HEK293 (cell line): ENCODE data around the gene KANK3.
A peak's percentile ranks its signal among the peaks of the same experiment; 100 is the strongest.

Experiments used
- BCL11B ChIP-seq: fragments of 450-650 bp; formaldehyde crosslinking; IDR thresholded peaks from 2 replicates; pipeline ENCODE4 v1.5.1; 2016; ENCODE audit warnings: low read depth, missing biosample characterization, missing genetic modification characterization
- EGR2 ChIP-seq: fragments of 450-650 bp; formaldehyde crosslinking; IDR thresholded peaks from 2 replicates; pipeline ENCODE4 v1.5.1; 2016; ENCODE audit warnings: low read depth, missing biosample characterization, missing genetic modification characterization
- GFI1B ChIP-seq: fragments of 450-650 bp; formaldehyde crosslinking; IDR thresholded peaks from 2 replicates; pipeline ENCODE4 v1.5.1; 2016; ENCODE audit warnings: missing biosample characterization, missing genetic modification characterization
- GLI2 ChIP-seq: fragments of 450-650 bp; formaldehyde crosslinking; IDR thresholded peaks from 2 replicates; pipeline ENCODE4; 2017; ENCODE audit warnings: missing biosample characterization, missing genetic modification characterization, low read depth, borderline replicate concordance
- GLIS2 ChIP-seq: fragments of 450-650 bp; formaldehyde crosslinking; IDR thresholded peaks from 2 replicates; pipeline ENCODE4 v1.5.1; 2016; ENCODE audit warnings: missing biosample characterization, missing genetic modification characterization
- HOXC10 ChIP-seq: sonication (generic); formaldehyde crosslinking; IDR thresholded peaks from 2 replicates; pipeline ENCODE4 v1.8.1; 2023; ENCODE audit warnings: mild to moderate bottlenecking, missing genetic modification reagents
- INSM2 ChIP-seq: fragments of 450-650 bp; formaldehyde crosslinking; IDR thresholded peaks from 2 replicates; pipeline ENCODE4 v1.5.1; 2016; ENCODE audit warnings: missing biosample characterization, missing genetic modification characterization
- KLF8 ChIP-seq: fragments of 450-650 bp; formaldehyde crosslinking; IDR thresholded peaks from 2 replicates; pipeline ENCODE4 v1.5.1; 2016; ENCODE audit warnings: missing biosample characterization, missing genetic modification characterization
- SP3 ChIP-seq: fragments of 450-650 bp; formaldehyde crosslinking; IDR thresholded peaks from 2 replicates; pipeline ENCODE4 v1.5.1; 2016; ENCODE audit warnings: missing biosample characterization, missing genetic modification characterization
- TRIM28 ChIP-seq: IDR thresholded peaks from 2 replicates; pipeline ENCODE4 v1.6.1; 2011; ENCODE audit warnings: low read length, control low read depth, borderline replicate concordance
- ZBTB7A ChIP-seq: fragments of 450-650 bp; formaldehyde crosslinking; IDR thresholded peaks from 2 replicates; pipeline ENCODE4 v1.5.1; 2016; ENCODE audit warnings: low read depth, missing biosample characterization, missing genetic modification characterization
- ZBTB8A ChIP-seq: fragments of 450-650 bp; formaldehyde crosslinking; IDR thresholded peaks from 2 replicates; pipeline ENCODE4 v1.5.1; 2016; ENCODE audit warnings: missing biosample characterization, missing genetic modification characterization
- ZIC2 ChIP-seq: fragments of 450-650 bp; formaldehyde crosslinking; IDR thresholded peaks from 2 replicates; pipeline ENCODE4 v1.5.1; 2016; ENCODE audit warnings: missing biosample characterization, missing genetic modification characterization
- ZNF140 ChIP-seq: fragments of 450-650 bp; formaldehyde crosslinking; IDR thresholded peaks from 2 replicates; pipeline ENCODE4 v1.5.1; 2016; ENCODE audit warnings: missing biosample characterization, missing genetic modification characterization
- ZNF2 ChIP-seq: fragments of 450-650 bp; formaldehyde crosslinking; IDR thresholded peaks from 2 replicates; pipeline ENCODE4 v1.5.1; 2016; ENCODE audit warnings: missing biosample characterization, missing genetic modification characterization
- ZNF292 ChIP-seq: fragments of 450-650 bp; formaldehyde crosslinking; IDR thresholded peaks from 2 replicates; pipeline ENCODE4 v1.5.1; 2016; ENCODE audit warnings: low read depth, missing biosample characterization, missing genetic modification characterization, borderline replicate concordance
- ZNF324 ChIP-seq: fragments of 450-650 bp; formaldehyde crosslinking; IDR thresholded peaks from 2 replicates; pipeline ENCODE4 v1.5.1; 2016; ENCODE audit warnings: missing biosample characterization, missing genetic modification characterization
- ZNF341 ChIP-seq: fragments of 450-650 bp; formaldehyde crosslinking; IDR thresholded peaks from 2 replicates; pipeline ENCODE4; 2016; ENCODE audit warnings: low read depth, missing biosample characterization, missing genetic modification characterization
- ZNF394 ChIP-seq: fragments of 450-650 bp; formaldehyde crosslinking; IDR thresholded peaks from 2 replicates; pipeline ENCODE4 v1.5.1; 2016; ENCODE audit warnings: missing biosample characterization, missing genetic modification characterization, mild to moderate bottlenecking, moderate library complexity, borderline replicate concordance
- ZNF501 ChIP-seq: fragments of 450-650 bp; formaldehyde crosslinking; IDR thresholded peaks from 2 replicates; pipeline ENCODE4 v1.5.1; 2016; ENCODE audit warnings: missing biosample characterization, missing genetic modification characterization
- ZNF571 ChIP-seq: fragments of 450-650 bp; formaldehyde crosslinking; IDR thresholded peaks from 2 replicates; pipeline ENCODE4 v1.5.0; 2017; ENCODE audit warnings: missing biosample characterization, missing genetic modification characterization
- ZNF585B ChIP-seq: fragments of 450-650 bp; formaldehyde crosslinking; IDR thresholded peaks from 2 replicates; pipeline ENCODE4 v1.5.1; 2016; ENCODE audit warnings: missing biosample characterization, missing genetic modification characterization
- ZNF624 ChIP-seq: fragments of 450-650 bp; formaldehyde crosslinking; IDR thresholded peaks from 2 replicates; pipeline ENCODE4 v1.5.1; 2017; ENCODE audit warnings: missing biosample characterization, missing genetic modification characterization
- ZNF654 ChIP-seq: fragments of 450-650 bp; formaldehyde crosslinking; IDR thresholded peaks from 2 replicates; pipeline ENCODE4 v1.5.1; 2016; ENCODE audit warnings: low read depth, missing biosample characterization, missing genetic modification characterization
- ZNF664 ChIP-seq: fragments of 450-650 bp; formaldehyde crosslinking; IDR thresholded peaks from 2 replicates; pipeline ENCODE4 v1.5.1; 2016; ENCODE audit warnings: missing biosample characterization, missing genetic modification characterization
- ZNF76 ChIP-seq: fragments of 450-650 bp; formaldehyde crosslinking; IDR thresholded peaks from 2 replicates; pipeline ENCODE4; 2016; ENCODE audit warnings: low read depth, missing biosample characterization, missing genetic modification characterization, borderline replicate concordance
- ZNF777 ChIP-seq: fragments of 450-650 bp; formaldehyde crosslinking; IDR thresholded peaks from 2 replicates; pipeline ENCODE4 v1.5.1; 2017; ENCODE audit warnings: missing biosample characterization, missing genetic modification characterization, borderline replicate concordance
- ZNF791 ChIP-seq: fragments of 450-650 bp; formaldehyde crosslinking; IDR thresholded peaks from 2 replicates; pipeline ENCODE4 v1.5.1; 2016; ENCODE audit warnings: missing biosample characterization, missing genetic modification characterization
- ZNF837 ChIP-seq: fragments of 450-650 bp; formaldehyde crosslinking; IDR thresholded peaks from 2 replicates; pipeline ENCODE4 v1.5.1; 2016; ENCODE audit warnings: missing biosample characterization, missing genetic modification characterization
- ZNF843 ChIP-seq: fragments of 450-650 bp; formaldehyde crosslinking; IDR thresholded peaks from 2 replicates; pipeline ENCODE4 v1.5.1; 2016; ENCODE audit warnings: missing biosample characterization, missing genetic modification characterization
- ZXDB ChIP-seq: fragments of 450-650 bp; formaldehyde crosslinking; IDR thresholded peaks from 2 replicates; pipeline ENCODE4 v1.5.1; 2016; ENCODE audit warnings: missing biosample characterization, missing genetic modification characterization
- TF ChIP-seq, protein P1 (sequence below): fragments of 450-650 bp; formaldehyde crosslinking; IDR thresholded peaks from 2 replicates; pipeline ENCODE4 v1.5.1; 2016; ENCODE audit warnings: missing biosample characterization, missing genetic modification characterization, low read depth
- TF ChIP-seq, protein P2 (sequence below): fragments of 450-650 bp; formaldehyde crosslinking; IDR thresholded peaks from 2 replicates; pipeline ENCODE4 v1.5.1; 2017; ENCODE audit warnings: missing biosample characterization, mild to moderate bottlenecking, missing genetic modification characterization, moderate library complexity
- TF ChIP-seq, protein P3 (sequence below): fragments of 450-650 bp; formaldehyde crosslinking; IDR thresholded peaks from 2 replicates; pipeline ENCODE4 v1.5.1; 2016; ENCODE audit warnings: missing biosample characterization, missing genetic modification characterization

KANK3 gene

DNA sequence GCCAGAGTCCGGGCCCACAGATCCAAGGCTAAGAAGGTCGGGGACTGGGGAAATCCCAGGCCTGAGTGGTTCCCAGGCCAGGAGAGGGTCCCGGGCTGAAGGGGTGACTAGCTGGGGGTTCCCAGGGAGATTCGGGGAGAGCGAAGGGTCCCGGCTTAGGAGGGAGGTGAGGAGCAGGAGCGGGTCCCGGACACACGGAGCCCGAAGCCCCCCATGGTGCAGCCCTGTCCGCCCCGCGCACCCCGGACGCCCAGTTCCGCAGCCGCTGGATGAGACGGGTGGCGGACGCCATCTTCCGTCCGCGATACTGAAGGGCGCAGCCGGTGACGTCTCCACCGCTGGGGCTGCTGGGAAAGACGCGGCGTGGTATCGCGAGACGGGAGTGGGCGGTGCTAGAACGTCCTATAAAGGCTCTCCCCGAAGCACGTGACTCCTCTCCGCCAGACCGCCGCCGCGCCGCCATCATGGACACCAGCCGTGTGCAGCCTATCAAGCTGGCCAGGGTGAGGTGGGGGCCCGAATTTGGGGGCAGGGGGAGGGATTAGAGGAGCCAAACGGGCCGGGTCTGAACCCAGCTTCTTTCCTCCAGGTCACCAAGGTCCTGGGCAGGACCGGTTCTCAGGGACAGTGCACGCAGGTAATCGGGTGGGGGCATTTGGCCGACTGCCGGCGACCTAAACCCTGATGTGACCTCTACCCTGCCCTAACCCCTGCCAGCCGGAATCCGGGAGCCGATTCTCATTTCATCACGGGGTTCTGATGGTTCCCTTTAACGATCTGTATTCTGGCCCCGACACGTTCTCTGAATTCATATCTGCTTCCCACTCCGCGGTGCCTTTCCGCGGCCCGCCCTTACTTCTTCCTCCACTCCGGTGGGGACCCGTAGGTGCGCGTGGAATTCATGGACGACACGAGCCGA, 21.7 kb downstream of the KANK3 start, which contains the start of the genes NDUFA7 and RPS28 (continued):
- TF ChIP-seq ZNF624 (tag by site-specific recombination) (no peak), ZNF76 (peak; percentile 96), ZNF654 (tag by site-specific recombination) (peak; percentile 27; the same call in 1 of the 2 replicates), ZNF394 (tag by site-specific recombination) (0 out of 2 replicates have a peak, but pooled peaks have one; percentile 39), ZNF571 (no peak), ZNF585B (tag by site-specific recombination) (no peak), ZNF2 (peak; percentile 44; the same call in 1 of the 2 replicates), ZNF837 (tag by site-specific recombination) (no peak), TRIM28 (no peak), ZNF777 (tag by site-specific recombination) (peak; percentile 20; the same call in 1 of the 2 replicates), BCL11B (tag by site-specific recombination) (0 out of 2 replicates have a peak, but pooled peaks have one; percentile 37), ZNF292 (no peak), HOXC10 (no peak), GFI1B (tag by site-specific recombination) (no peak), ZIC2 (tag by site-specific recombination) (no peak), ZNF664 (tag by site-specific recombination) (no peak), ZNF341 (tag by site-specific recombination) (no peak), EGR2 (tag by site-specific recombination) (peak; percentile 14; the same call in 1 of the 2 replicates), GLI2 (tag by site-specific recombination) (no peak), ZNF501 (tag by site-specific recombination) (peak; percentile 80), ZBTB8A (tag by site-specific recombination) (peak; percentile 93), ZNF324 (tag by site-specific recombination) (0 out of 2 replicates have a peak, but pooled peaks have one; percentile 51), ZBTB7A (tag by site-specific recombination) (peak; percentile 67; the same call in 1 of the 2 replicates), KLF8 (peak; percentile 86), ZXDB (tag by site-specific recombination) (peak; percentile 89), GLIS2 (tag by site-specific recombination) (no peak), ZNF140 (tag by site-specific recombination) (no peak), ZNF791 (no peak), INSM2 (peak; percentile 39; the same call in 1 of the 2 replicates), SP3 (tag by site-specific recombination) (peak; percentile 93), ZNF843 (tag by site-specific recombination) (peak; percentile 30; the same call in 1 of the 2 replicates)
- TF ChIP-seq, protein P1, sequence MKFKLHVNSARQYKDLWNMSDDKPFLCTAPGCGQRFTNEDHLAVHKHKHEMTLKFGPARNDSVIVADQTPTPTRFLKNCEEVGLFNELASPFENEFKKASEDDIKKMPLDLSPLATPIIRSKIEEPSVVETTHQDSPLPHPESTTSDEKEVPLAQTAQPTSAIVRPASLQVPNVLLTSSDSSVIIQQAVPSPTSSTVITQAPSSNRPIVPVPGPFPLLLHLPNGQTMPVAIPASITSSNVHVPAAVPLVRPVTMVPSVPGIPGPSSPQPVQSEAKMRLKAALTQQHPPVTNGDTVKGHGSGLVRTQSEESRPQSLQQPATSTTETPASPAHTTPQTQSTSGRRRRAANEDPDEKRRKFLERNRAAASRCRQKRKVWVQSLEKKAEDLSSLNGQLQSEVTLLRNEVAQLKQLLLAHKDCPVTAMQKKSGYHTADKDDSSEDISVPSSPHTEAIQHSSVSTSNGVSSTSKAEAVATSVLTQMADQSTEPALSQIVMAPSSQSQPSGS = peak; percentile 86
- TF ChIP-seq, protein P2, sequence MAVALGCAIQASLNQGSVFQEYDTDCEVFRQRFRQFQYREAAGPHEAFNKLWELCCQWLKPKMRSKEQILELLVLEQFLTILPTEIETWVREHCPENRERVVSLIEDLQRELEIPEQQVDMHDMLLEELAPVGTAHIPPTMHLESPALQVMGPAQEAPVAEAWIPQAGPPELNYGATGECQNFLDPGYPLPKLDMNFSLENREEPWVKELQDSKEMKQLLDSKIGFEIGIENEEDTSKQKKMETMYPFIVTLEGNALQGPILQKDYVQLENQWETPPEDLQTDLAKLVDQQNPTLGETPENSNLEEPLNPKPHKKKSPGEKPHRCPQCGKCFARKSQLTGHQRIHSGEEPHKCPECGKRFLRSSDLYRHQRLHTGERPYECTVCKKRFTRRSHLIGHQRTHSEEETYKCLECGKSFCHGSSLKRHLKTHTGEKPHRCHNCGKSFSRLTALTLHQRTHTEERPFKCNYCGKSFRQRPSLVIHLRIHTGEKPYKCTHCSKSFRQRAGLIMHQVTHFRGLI (tag by site-specific recombination) = no peak
- TF ChIP-seq, protein P3, sequence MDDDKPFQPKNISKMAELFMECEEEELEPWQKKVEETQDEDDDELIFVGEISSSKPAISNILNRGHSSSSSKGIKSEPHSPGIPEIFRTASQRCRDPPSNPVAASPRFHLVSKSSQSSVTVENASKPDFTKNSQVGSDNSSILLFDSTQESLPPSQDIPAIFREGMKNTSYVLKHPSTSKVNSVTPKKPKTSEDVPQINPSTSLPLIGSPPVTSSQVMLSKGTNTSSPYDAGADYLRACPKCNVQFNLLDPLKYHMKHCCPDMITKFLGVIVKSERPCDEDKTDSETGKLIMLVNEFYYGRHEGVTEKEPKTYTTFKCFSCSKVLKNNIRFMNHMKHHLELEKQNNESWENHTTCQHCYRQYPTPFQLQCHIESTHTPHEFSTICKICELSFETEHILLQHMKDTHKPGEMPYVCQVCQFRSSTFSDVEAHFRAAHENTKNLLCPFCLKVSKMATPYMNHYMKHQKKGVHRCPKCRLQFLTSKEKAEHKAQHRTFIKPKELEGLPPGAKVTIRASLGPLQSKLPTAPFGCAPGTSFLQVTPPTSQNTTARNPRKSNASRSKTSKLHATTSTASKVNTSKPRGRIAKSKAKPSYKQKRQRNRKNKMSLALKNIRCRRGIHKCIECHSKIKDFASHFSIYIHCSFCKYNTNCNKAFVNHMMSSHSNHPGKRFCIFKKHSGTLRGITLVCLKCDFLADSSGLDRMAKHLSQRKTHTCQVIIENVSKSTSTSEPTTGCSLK (tag by site-specific recombination) = no peak
